GM21390 (cell line): ENCODE measurements around the gene FAM20B.
"Not testable (repeated sequence)": the region's sequence is repeated elsewhere in the genome, so short reads cannot be mapped to it uniquely, and the experiment has no call there.

Experiments used
- ATAC-seq: cut with Tn5 transposase; IDR thresholded peaks from one replicate; pipeline ENCODE4 v1.9.1; 2021; ENCODE audit not compliant: unreplicated experiment

The FAM20B gene

DNA sequence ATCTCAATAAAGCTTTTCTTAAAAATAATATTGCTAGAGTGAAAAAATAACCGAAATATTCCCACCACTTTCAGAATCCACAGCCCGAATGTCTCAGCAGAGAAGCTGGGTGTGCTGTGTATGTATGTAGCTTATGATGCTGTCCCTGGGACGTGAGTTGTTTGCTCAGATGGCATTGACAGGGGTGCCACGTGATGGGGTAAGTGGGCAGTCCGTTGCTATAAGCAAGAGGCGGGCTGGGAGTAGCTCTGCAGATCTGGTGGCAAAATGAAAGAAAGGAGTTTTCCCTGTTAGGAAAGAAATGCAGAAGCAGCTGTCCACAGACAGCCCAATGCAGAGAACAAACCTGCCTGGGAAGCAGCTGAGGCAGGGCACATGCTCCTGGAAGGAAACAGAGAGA, 3.8 kb upstream of the FAM20B start:
- no peak for ATAC-seq

DNA sequence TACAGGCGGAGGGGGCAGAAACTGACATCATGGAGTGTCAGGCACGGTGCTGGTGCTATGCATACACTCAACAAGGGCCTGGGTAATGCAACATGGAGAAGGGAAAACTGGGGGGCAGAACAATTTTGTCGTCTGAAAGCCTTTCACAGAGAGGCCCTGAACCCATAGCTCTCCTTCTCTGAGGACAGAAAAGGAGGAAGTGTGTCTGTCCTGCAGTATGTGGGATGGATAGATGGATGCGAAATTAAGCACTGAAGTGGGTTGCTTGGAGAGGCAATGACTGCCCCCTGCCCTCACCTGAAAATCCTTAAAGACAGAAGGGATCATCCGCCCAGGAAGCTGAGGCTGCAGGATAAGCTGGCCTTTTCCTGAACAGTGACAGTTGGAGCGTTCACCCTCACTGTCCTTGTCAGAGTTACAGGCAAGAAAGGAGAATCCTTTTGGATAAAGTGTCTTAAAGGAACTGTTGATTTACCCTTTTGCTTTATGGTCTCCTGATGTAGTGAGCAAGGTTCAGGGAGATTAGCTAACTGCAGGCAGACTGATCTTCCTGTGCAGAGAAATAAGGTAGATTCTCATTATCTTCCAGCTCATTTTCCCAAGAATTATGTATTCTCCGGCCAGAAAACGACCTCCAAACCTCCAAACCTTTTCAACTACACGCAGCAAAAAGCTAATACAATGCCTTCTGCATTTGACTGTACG, 1.6 kb upstream of the FAM20B start:
- no peak for ATAC-seq

DNA sequence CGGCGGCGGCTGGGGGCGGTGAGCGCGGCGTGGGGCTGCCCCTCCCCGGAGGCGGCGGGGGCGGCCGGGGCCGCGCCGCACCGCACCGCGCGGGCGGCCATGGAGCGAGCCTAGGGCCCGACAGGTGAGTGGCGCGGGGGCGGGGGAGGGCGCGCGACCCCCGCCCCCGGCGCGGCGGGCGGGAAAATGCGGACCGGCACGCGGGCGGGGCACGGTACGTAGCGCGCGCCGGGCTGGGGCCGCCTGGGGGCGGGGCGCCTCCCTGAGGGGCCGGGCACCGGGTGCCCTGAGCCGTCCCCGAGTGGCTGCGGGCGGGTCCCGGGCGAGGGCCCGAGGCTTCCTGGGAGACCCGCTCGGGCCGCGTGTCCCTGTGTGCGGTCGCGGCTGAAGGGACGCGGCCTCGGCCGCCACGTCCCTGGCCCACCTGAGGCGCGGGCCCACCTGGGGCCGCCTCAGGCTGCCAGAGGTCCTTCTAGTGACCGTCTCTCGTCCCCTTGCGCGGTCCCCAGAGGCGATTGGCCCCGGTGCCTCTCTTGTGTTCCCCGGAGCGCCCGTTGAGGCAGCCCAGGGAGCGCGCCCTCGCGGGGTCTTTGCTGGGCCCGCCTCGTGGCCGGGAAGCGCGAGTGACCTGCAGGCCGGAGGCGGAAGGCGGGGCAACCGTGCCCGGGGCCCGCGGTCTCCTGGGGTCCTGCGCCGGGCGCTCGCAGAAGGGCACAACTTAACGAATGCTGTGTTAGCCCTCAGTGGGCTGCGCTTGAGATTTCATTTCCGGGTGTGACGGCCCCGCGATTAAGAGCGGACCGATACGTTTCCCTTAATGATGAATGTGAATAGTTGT, 500 bp downstream of the FAM20B start:
- ATAC-seq = peak; percentile 72

DNA sequence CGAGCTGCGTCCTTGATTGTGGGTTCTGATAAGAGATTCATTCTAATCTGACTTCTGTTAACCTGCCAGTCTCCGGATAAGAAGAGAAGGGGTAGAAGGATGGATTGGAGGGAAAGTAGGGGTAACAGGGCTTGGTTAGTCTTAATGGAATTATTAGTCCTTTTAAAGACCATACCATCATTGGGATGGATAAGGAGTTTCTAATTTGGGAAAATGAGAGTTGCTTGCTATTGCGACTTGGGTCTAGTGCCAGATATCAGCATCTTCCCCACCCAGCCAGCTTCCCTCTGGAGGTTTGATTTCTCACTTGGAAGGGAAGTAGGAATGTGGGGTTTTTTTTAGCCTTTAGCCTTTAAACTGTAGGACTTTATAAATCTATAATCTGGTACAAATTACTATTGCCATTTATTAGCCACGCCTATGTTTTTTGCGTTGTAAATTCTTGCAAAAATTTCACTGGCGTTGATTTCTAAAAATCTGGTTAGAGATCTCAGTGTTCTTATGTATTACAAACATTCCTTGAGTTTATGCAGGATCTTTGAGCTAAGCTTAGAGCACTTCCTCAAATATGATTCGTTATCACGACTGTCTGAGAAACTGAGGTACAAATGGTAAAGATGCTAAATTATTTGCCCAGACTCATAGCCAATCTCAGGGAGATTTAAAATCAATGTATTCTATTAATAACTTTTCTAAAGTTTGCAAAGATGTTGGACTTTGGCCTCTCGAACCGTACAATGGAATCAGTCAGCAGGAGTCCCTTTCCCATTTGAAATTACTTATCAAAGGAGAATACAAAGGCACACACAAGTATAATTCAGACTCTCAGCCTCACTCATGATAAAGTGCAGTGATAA, 1.3 kb downstream of the FAM20B start:
- no peak for ATAC-seq

DNA sequence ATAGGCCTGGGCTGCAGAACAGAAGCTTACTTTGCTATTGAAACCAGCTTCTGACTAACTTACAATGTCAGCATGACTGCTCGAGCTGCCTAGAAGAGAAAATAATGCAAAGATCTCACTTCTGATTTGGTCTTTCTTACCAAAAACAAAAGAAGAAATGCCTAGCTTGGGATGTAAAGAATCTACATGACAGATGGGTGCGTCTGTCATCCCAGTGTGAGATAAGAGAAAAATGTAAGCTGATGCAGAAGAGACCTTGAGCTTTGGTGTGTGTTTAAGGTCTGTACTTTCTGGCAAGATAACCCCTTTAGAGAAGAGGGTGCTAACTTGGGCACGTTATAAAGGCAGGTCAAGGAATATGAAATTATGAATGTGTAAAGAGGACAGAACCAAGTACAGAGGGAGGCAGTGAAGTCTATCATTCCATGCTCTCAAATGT, 3.6 kb downstream of the FAM20B start:
- no peak for ATAC-seq

DNA sequence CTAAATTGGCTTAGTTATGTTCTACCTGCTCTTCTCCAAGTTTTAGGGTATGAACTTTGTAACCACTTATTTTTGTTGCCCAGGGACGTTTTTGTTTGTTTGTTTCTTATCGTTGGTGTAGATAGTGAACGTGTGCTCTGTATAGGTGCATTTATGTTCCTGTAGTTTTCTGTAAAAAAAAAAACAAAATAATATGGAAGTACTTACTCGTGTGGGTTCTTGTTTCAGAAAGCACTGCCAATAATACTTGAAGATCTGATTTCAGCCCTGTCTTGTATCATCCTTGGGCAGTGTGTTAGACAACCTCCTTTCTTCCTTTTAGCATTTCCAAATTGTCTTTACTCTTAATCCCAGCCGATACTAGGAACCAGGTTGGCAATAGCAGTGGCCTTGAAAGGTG, 4.4 kb downstream of the FAM20B start:
- no peak for ATAC-seq

DNA sequence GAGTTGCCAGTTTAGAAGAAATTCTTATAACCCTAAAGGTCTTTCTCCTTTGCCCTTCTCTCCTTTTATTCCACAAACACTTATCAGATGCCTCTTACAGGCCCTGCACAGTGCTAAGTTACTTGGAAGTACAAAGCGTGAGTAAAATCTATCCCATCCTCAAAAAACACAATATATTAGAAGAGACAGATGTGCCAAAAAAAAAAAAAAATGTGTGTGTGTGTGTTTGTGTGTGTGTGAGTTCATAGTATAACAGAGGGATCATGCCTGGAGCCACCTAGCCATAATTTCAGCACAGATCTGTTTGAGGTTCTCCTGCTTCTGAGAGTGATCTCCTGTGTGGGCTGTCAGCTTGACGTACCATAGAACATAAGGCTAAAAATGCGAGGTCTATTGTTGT, 5.0 kb downstream of the FAM20B start:
- no peak for ATAC-seq

DNA sequence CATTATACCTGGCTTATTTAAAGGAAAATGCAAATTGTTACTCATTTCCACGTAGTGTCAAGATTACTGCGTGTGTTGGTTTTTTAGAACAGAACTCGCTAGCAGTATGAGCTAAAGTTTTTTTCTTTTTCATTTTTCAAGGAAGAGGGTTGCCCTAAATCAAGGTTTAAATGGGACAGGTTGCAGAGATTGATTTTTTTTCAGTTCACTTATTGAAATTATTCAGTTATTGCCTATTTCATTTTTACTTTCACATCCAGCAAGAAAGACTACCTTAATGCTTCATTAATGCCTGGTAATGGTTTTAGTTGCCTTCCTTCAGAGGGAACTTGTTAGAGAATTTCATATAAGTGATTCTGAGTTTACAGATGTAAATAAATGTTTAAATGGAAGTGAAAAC, 5.6 kb downstream of the FAM20B start:
- no peak for ATAC-seq

DNA sequence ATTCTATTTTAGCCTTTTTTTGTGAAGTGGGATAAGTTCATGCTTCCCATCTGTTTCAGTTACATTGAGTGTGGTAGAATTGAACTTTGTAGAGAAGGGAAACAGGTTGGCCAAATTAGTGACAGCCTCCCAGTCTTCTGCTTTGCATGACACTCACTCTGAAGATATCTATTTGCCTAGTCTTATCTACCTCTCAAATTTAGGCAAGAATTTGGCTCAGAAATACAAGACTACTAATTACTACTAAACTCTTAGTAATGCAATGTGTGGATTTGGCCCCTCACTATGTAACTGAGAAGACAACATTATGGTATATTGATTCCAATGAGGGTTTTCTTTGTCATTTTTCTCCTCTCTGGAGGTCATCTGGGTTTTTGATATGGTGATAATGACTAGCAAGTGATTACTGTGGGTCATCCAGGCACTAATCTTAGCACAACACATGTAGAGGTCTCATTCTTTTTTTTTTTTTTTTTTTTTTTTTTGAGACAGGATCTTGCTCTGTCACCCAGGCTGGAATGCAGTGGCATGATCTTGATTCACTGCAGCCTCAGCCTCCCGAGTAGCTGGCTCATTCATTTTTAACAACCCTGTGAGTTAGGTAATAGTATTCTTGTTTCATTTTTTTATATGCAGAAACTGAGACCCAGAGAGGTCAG, 6.3 kb downstream of the FAM20B start:
- no peak for ATAC-seq

DNA sequence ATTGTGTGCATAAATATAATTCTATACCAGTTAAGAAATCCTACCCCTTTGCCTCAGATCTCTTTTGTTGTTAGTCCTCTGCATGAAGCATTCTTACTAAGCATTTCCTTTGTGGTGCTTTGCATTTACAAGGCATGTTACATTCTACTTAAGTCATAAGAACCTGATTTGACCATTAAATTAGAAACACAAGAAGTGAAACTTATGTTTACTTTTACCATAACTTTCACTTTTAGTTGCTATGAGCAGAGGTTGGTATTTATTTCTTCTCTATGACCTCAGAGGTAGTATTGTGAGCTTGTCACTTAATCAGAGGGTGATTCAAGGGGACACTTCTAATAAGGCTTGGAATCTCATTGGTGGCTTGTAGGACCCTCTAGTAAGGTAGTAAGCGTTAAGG, 9.0 kb downstream of the FAM20B start:
- ATAC-seq = peak; percentile 80

DNA sequence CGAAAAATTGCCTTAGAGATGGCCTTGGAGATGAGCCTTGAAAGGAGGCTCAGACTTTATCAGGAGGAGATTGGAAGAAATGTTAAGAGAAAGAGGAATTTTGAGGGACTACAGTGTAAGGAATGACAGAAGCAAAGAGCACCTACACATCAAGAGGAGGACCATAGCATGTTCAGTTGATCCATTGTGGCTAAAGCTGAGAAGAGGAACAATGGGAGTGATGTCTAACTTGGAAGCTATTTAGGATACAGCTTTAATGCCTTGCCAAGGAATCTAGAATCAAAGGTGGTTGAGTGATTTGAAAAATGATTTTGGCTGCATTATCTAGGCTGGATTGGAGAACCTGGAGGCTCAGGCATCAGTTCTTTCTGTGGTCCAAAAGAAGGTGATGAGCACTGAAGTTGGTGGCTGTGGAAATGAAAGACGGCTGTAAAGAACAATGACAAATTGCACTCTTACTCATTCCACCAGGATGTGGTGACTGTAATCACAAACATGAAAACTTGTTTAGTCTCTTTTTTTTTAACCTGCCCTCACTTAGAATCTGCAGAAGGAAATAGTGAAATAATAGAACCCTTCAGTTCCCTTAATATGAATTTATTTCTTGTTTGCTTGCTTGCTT, 11.3 kb downstream of the FAM20B start:
- peak; percentile 46 for ATAC-seq

DNA sequence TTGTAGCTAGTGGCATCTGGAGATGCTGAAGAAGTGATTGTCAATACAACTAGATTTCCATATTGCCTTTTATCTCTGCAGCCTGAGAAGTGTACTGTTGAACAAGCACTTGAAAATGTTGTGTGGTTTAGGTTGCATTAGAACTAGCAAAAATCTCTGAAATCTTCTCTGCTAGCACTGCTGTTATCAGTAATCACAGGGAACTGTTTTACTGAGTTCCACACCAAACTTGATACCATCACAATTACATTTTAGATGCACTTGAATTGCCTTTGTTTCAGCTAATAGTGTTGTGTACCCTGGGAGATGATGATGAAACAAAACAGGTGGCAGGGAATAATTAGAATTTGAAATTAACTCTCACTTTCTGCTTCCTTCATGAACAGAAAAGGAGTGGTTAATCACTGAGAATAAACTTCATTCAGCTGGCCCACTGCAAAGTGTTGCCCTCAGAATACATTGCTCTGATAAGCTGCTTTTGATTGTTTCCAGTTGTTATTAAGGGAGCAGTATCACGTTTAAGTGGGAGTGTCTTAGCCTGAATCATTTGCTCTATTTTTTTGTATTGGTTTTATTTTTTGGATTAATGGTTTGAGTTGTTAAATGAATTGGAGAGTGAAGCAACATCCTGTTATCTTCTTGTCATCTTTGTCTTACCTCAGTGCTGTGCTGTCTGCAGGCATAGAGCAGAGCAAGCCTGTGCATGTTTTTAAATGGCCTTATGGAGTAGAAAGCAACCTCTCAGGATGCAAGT, 13.0 kb downstream of the FAM20B start:
- no peak for ATAC-seq

DNA sequence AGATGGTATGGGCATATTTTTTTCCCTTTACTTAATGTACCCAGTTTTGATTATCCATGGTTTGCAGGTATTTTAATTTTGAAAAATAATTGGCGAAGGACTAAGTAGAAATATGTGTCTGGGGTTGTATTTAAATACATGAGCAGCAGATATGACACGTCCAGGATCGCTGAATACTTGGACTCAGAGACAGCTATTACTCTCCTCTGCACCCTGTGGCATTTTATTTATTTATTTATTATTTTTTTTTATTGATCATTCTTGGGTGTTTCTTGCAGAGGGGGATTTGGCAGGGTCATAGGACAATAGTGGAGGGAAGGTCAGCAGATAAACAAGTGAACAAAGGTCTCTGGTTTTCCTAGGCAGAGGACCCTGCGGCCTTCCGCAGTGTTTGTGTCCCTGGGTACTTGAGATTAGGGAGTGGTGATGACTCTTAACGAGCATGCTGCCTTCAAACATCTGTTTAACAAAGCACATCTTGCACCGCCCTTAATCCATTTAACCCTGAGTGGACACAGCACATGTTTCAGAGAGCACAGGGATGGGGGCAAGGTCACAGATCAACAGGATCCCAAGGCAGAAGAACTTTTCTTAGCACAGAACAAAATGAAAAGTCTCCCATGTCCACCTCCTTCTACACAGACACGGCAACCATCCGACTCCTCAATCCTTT, 13.9 kb downstream of the FAM20B start:
- not testable (repeated sequence) for ATAC-seq

DNA sequence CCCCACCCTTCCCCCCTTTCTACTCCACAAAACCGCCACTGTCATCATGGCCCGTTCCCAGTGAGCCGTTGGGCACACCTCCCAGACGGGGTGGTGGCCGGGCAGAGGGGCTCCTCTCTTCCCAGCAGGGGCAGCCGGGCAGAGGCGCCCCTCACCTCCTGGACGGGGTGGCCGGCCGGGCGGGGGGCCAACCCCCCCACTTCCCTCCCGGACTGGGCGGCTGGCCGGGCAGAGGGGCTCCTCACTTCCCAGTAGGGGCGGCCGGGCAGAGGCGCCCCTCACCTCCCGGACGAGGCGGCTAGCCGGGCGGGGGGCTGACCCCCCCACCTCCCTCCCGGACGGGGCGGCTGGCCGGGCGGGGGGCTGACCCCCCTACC, 14.5 kb downstream of the FAM20B start:
- not testable (repeated sequence) for ATAC-seq

DNA sequence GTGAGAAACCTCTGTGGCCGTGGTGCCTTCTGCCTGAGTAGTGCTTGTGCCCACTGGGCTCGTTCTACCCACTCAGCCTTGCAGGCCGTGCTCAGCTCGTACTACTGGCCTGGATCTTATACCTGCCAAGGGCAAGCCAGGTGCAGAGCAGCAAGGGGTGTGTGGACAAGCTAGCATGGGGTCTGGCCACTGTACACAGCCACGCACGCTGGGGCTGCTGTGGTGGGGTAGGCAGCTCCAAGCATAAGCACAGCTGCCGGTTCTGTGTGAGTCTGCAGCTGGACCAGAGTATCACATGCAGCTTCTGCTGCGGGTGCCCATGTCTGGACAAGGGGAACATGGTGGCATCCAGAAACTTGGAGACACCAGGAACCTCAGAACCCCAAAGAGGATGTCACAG, 16.4 kb downstream of the FAM20B start:
- ATAC-seq = no peak

DNA sequence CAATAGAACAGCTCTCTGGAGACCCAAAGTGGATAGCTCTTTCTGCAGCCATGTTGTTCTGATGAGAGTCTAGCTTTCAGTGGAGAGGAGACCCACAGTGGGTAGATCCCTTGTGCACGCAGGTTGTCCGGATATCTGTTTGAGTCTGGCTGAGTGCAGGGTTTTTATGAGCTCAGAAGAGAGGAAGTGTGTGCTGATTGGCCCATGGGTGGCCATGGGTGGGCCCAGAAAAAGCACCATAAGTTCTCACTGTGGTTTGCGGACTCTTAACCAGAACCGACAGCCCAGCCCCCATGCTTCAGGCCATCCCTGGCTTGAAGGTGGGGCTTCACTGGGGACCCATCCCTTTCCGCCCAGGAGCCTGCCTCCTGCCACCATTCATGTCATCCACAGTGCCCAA, 17.0 kb downstream of the FAM20B start:
- ATAC-seq = no peak

DNA sequence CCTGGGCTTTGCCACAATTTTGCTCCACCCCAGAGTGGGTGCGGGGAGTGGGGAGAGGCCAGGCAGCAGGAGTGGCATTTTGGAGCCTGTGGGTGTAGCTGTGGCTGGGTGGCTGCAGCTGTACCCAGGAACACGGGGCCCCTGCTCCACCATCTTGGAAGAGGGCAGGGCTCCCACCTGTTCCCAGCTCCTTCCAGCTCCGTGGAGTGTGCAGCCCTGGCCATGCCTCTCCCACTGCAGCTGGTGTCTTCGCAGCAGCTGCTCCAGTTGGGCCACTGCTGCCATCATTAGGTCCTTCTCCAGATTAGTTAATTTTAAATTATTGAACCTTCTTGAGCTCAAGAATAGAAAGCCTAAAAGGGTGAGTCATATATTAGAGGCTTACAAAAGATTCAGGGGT, 17.6 kb downstream of the FAM20B start:
- ATAC-seq = no peak

DNA sequence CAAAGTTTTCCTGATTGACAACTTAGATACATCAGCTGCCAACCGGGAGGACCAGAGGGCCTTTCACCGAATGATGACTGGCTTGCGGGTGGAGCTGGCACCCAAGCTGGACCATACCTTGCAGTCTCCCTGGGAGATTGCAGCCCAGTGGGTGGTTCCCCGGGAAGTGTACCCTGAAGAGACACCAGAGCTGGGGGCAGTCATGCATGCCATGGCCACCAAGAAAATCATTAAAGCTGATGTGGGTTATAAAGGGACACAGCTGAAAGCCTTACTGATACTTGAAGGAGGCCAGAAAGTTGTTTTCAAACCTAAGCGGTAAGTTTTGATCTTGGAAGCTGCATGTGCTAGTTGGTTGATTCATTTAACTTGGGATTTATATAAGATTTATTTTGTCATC, 18.2 kb downstream of the FAM20B start:
- no peak for ATAC-seq
